Glutamatergic neuron (in vitro differentiated cells): ENCODE results near the gene ETV6. TPM values are rescaled to one million over a fixed set of nuclear protein-coding genes. Genes with fewer than 3 reads are reported as not detected.

Source experiments
- DNase-seq: peaks from one replicate; pipeline ENCODE4 v3.0.0; 2022
- H3K27ac Mint-ChIP-seq: one replicate; pipeline ENCODE4 v1.8.0; 2020; ENCODE audit warnings: mild to moderate bottlenecking, mixed read lengths, inconsistent platforms; ENCODE audit not compliant: unreplicated experiment
- H3K27me3 Mint-ChIP-seq: one replicate; pipeline ENCODE4 v1.8.0; 2020; ENCODE audit warnings: mild to moderate bottlenecking, moderate library complexity, mixed read lengths, inconsistent platforms; ENCODE audit not compliant: unreplicated experiment
- H3K36me3 Mint-ChIP-seq: one replicate; pipeline ENCODE4 v1.8.0; 2020; ENCODE audit warnings: mild to moderate bottlenecking, mixed read lengths, inconsistent platforms; ENCODE audit not compliant: unreplicated experiment
- H3K4me1 Mint-ChIP-seq: one replicate; pipeline ENCODE4 v1.8.0; 2020; ENCODE audit warnings: mild to moderate bottlenecking, low read depth, mixed read lengths, inconsistent platforms; ENCODE audit not compliant: unreplicated experiment
- H3K4me3 Mint-ChIP-seq: one replicate; pipeline ENCODE4 v1.8.0; 2020; ENCODE audit warnings: mild to moderate bottlenecking, mixed read lengths, inconsistent platforms; ENCODE audit not compliant: unreplicated experiment
- H3K9me3 Mint-ChIP-seq: one replicate; pipeline ENCODE4 v1.8.0; 2020; ENCODE audit warnings: mild to moderate bottlenecking, moderate library complexity, mixed read lengths, inconsistent platforms; ENCODE audit not compliant: unreplicated experiment
- total RNA-seq: library from RNA; stranded (reverse); fragmentation: NEBNext Ultra II Directional; extraction: Animal tissue kit (Norgen Biotek cat#: 25700); gene quantifications from one replicate; pipeline ENCODE4 v1.2.1, GENCODE V29; 2021; ENCODE audit not compliant: unreplicated experiment
- TF ChIP-seq, protein P1 (sequence below): fragments of 200-600 bp; sonication (generic); IDR thresholded peaks from one replicate; pipeline ENCODE4 v1.5.0; 2021; ENCODE audit not compliant: partially characterized antibody, unreplicated experiment

Gene ETV6
- total RNA-seq, 1 donor from 2014 or later = 10.1 TPM

DNA sequence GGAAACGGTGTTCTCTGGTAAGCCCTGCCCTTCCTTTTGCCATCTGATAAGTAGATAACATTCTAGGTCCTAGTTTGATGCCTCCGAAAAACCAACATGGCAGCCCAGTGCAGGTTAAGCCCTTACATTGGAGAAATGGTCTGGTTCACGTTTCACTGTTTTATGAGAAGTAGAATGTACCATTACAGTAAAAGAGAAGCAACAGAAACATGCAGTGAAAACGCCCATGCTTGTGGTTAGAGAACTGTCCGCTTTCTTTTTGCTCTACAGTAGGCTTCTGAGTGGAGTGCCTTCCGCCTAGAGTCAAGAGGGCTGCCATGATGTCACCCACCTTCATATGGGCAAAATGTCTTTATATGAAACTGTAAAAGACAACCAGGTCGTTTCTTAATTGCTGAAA, 230.9 kb downstream of the ETV6 start:
- H3K4me1 Mint-ChIP-seq = peaks cover 7% of the 10 kb centered on the region
- H3K27ac Mint-ChIP-seq = no peak overlapping the region

GRCh38 chr12:11881835-11882234, 232.4 kb downstream of the ETV6 start:
- no peak for DNase-seq
- no peaks in the 10 kb centered on the region for H3K27me3 Mint-ChIP-seq
- TF ChIP-seq, protein P1, sequence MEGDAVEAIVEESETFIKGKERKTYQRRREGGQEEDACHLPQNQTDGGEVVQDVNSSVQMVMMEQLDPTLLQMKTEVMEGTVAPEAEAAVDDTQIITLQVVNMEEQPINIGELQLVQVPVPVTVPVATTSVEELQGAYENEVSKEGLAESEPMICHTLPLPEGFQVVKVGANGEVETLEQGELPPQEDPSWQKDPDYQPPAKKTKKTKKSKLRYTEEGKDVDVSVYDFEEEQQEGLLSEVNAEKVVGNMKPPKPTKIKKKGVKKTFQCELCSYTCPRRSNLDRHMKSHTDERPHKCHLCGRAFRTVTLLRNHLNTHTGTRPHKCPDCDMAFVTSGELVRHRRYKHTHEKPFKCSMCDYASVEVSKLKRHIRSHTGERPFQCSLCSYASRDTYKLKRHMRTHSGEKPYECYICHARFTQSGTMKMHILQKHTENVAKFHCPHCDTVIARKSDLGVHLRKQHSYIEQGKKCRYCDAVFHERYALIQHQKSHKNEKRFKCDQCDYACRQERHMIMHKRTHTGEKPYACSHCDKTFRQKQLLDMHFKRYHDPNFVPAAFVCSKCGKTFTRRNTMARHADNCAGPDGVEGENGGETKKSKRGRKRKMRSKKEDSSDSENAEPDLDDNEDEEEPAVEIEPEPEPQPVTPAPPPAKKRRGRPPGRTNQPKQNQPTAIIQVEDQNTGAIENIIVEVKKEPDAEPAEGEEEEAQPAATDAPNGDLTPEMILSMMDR = no peak
- no peaks in the 10 kb centered on the region for H3K36me3 Mint-ChIP-seq
- no peak overlapping the region for H3K4me3 Mint-ChIP-seq
- no peaks in the 10 kb centered on the region for H3K9me3 Mint-ChIP-seq
- H3K4me1 Mint-ChIP-seq = peaks cover 7% of the 10 kb centered on the region
- H3K27ac Mint-ChIP-seq = no peak overlapping the region

More for the DNA sequence above, 230.9 kb downstream of the ETV6 start:
- Mint-ChIP-seq H3K4me3 (no peak overlapping the region), H3K9me3 (no peaks in the 10 kb centered on the region), H3K27me3 (no peaks in the 10 kb centered on the region), H3K36me3 (no peaks in the 10 kb centered on the region)
- no peak for DNase-seq
- TF ChIP-seq, protein P1 = no peak

- H3K27ac Mint-ChIP-seq = no peak overlapping the region
- H3K4me1 Mint-ChIP-seq = peaks cover 7% of the 10 kb centered on the region
- H3K9me3 Mint-ChIP-seq = no peaks in the 10 kb centered on the region
Measured at GRCh38 chr12:11882301-11883019, 233.0 kb downstream of the ETV6 start.

DNA sequence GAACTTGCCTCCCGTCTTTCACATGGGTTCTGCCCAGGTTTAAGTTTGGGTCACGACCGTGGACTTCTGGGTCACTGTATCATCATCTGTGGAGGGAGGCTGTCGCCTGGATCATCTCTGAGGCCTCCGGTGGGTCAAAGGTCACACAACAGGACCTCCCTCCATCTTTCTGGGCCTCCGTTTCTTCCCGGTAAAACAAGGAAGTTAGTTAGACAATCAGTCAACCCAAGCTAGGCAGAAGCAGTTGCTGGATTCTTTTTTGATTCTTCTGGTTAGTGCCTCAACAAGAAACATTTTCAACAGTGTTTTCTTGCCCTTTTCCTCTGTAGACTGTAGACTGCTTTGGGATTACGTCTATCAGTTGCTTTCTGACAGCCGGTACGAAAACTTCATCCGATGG, 234.6 kb downstream of the ETV6 start:
- no peaks in the 10 kb centered on the region for H3K9me3 Mint-ChIP-seq
- TF ChIP-seq, protein P1 = no peak
- no peak overlapping the region for H3K27ac Mint-ChIP-seq
- DNase-seq = no peak
- no peaks in the 10 kb centered on the region for H3K27me3 Mint-ChIP-seq
- H3K4me3 Mint-ChIP-seq = no peak overlapping the region
- no peaks in the 10 kb centered on the region for H3K36me3 Mint-ChIP-seq
- no peaks in the 10 kb centered on the region for H3K4me1 Mint-ChIP-seq

More at GRCh38 chr12:11882301-11883019, 233.0 kb downstream of the ETV6 start:
- H3K27me3 Mint-ChIP-seq = no peaks in the 10 kb centered on the region
- H3K36me3 Mint-ChIP-seq = no peaks in the 10 kb centered on the region
- TF ChIP-seq, protein P1 = no peak
- DNase-seq = no peak
- no peak overlapping the region for H3K4me3 Mint-ChIP-seq

- H3K36me3 Mint-ChIP-seq = no peaks in the 10 kb centered on the region
- H3K4me1 Mint-ChIP-seq = no peaks in the 10 kb centered on the region
- no peak overlapping the region for H3K4me3 Mint-ChIP-seq
- H3K9me3 Mint-ChIP-seq = no peaks in the 10 kb centered on the region
- TF ChIP-seq, protein P1 = no peak
- H3K27me3 Mint-ChIP-seq = no peaks in the 10 kb centered on the region
- DNase-seq = no peak
- no peak overlapping the region for H3K27ac Mint-ChIP-seq
Measured at GRCh38 chr12:11884706-11885105, 235.2 kb downstream of the ETV6 start.
